ENCODE data around the gene KRTAP21-1. TPM values are rescaled to one million over a fixed set of nuclear protein-coding genes. Genes with fewer than 3 reads are reported as not detected.

Gene KRTAP21-1
- total RNA-seq: not detected in 2 replicates

GRCh38 chr21:30755328-30755727 lies at the start of gene KRTAP21-1:
KRTAP21-1 (minus strand) TSS chr21:30755428; CDS start chr21:30755378, 50 bp downstream.

GRCh38 chr21:30747159-30747558 lies 8.1 kb downstream of the KRTAP21-1 start, which contains the start of gene KRTAP21-2:
KRTAP21-2 (minus strand) TSS chr21:30747259; CDS start chr21:30747202, 57 bp downstream.

GRCh38 chr21:30718239-30718909 lies 36.9 kb downstream of the KRTAP21-1 start, which contains the start of gene KRTAP21-3:
KRTAP21-3 (minus strand) TSS chr21:30718777; CDS start chr21:30718759, 18 bp downstream.

Other genes starting within 250 kb of the KRTAP21-1 start
- gene KRTAP19-6, start 213.6 kb downstream of the KRTAP21-1 start, total RNA-seq: not detected in 2 replicates
- not detected in 2 replicates for gene KRTAP19-7, start 194.1 kb downstream of the KRTAP21-1 start, total RNA-seq
- gene KRTAP22-2, start 165.0 kb downstream of the KRTAP21-1 start, total RNA-seq: not detected in 2 replicates
- gene KRTAP6-3, start 163.0 kb downstream of the KRTAP21-1 start, total RNA-seq: not detected in 2 replicates
- gene KRTAP6-2, start 156.5 kb downstream of the KRTAP21-1 start, total RNA-seq: not detected in 2 replicates
- not detected in 2 replicates for gene KRTAP22-1, start 154.3 kb downstream of the KRTAP21-1 start, total RNA-seq
- gene KRTAP6-1, start 141.5 kb downstream of the KRTAP21-1 start, total RNA-seq: not detected in 2 replicates
- not detected in 2 replicates for gene KRTAP20-1, start 139.0 kb downstream of the KRTAP21-1 start, total RNA-seq
- not detected in 2 replicates for gene KRTAP20-4, start 134.8 kb downstream of the KRTAP21-1 start, total RNA-seq
- gene KRTAP20-2, start 120.2 kb downstream of the KRTAP21-1 start, total RNA-seq: not detected in 2 replicates
- gene KRTAP20-3, start 112.6 kb downstream of the KRTAP21-1 start, total RNA-seq: not detected in 2 replicates
- gene KRTAP21-3, start 36.7 kb downstream of the KRTAP21-1 start, total RNA-seq: not detected in 2 replicates
- not detected in 2 replicates for gene KRTAP21-2, start 8.2 kb downstream of the KRTAP21-1 start, total RNA-seq
- not detected in 2 replicates for gene KRTAP8-1, start 57.8 kb upstream of the KRTAP21-1 start, total RNA-seq
- gene KRTAP7-1, start 74.3 kb upstream of the KRTAP21-1 start, total RNA-seq: not detected in 2 replicates
- gene KRTAP11-1, start 126.2 kb upstream of the KRTAP21-1 start, total RNA-seq: not detected in 2 replicates